Sigmoid colon (tissue), 4 donors: ENCODE results near the gene MAST4.

Experiments
- CTCF ChIP-seq, 4 experiments: fragments of 450-650 bp in 3 of 4; fragments of 200-600 bp in 1 of 4; IDR thresholded peaks; one replicate each; pipeline ENCODE4 v1.5.1; 2016 to 2019; ENCODE audit warnings: antibody characterized with exemption in 4 of 4, mild to moderate bottlenecking in 3 of 4, moderate library complexity in 2 of 4
- EP300 ChIP-seq, 4 donors: sonication (generic); formaldehyde crosslinking; IDR thresholded peaks; one replicate each; pipeline ENCODE4 v1.6.1; 2017; ENCODE audit warnings: antibody characterized with exemption in 4 of 4
- POLR2A ChIP-seq, 2 donors: fragments of 450-650 bp; IDR thresholded peaks; one replicate each; pipeline ENCODE4 v1.6.1; 2016; ENCODE audit warnings: antibody characterized with exemption in 2 of 2, mild to moderate bottlenecking in 2 of 2, moderate library complexity in 2 of 2

- TF ChIP-seq POLR2A (IDR thresholded peaks at IDR 0.05) (no peak), CTCF (IDR thresholded peaks at IDR 0.05) (no peak), EP300 (IDR thresholded peaks at IDR 0.05) (no peak)
These were observed 288.5 kb downstream of the MAST4 start for GRCh38 chr5:66884564-66885243.
